Neural progenitor cell (in vitro differentiated cells): ENCODE measurements around the gene DPP3.
"Not testable (repeated sequence)": the region's sequence is repeated elsewhere in the genome, so short reads cannot be mapped to it uniquely, and the experiment has no call there.

Experiments used
- CTCF ChIP-seq: fragments of 200-600 bp; sonication (generic); IDR thresholded peaks from 2 replicates; pipeline ENCODE4 v1.5.1; 2017; ENCODE audit warnings: antibody characterized with exemption, mild to moderate bottlenecking
- EZH2 ChIP-seq: fragments of 200-600 bp; sonication (generic); IDR thresholded peaks from 2 replicates; pipeline ENCODE4 v1.6.1; 2017; ENCODE audit warnings: antibody characterized with exemption, mild to moderate bottlenecking, moderate library complexity
- EZH2phosphoT487 ChIP-seq: fragments of 200-600 bp; sonication (generic); IDR thresholded peaks from 2 replicates; pipeline ENCODE4 v1.6.1; 2017; ENCODE audit warnings: antibody characterized with exemption

GRCh38 chr11:66431871-66432329, 48.3 kb upstream of the DPP3 start:
- not testable (repeated sequence) for TF ChIP-seq CTCF, EZH2, EZH2phosphoT487
